Measurements from ENCODE around the gene MAN1C1.
A peak's percentile ranks its signal among the peaks of the same experiment; 100 is the strongest.
"Not testable (repeated sequence)": the region's sequence is repeated elsewhere in the genome, so short reads cannot be mapped to it uniquely, and the experiment has no call there.

Gene MAN1C1

GRCh38 chr1:25634896-25635295 is 18.3 kb downstream of the MAN1C1 start:
- no peak for DNase-seq (ENCODE audit: low spot score)

DNA sequence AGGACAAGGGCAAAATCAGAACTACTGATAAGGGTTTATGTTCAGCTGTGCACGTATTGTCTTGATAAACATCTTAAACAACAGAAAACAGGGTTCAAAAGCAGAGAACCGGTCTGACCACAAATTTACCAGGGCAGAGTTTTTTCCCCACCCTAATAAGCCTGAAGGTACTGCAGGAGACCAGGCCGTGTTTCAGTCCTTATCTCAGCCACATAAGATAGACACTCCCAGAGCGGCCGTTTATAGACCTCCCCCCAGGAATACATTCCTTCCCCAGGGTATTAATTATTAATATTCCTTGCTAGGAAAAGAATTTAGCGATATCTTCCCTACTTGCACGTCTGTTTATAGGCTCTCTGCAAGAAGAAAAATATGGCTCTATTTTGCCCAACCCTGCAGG is 19.6 kb downstream of the MAN1C1 start:
- not testable (repeated sequence) for DNase-seq (ENCODE audit: low spot score)

GRCh38 chr1:25640646-25641328 is 24.2 kb downstream of the MAN1C1 start:
- DNase-seq (ENCODE audit: low spot score), result no peak

GRCh38 chr1:25641329-25641725 is 24.7 kb downstream of the MAN1C1 start:
- DNase-seq (ENCODE audit: low spot score), result no peak

DNA sequence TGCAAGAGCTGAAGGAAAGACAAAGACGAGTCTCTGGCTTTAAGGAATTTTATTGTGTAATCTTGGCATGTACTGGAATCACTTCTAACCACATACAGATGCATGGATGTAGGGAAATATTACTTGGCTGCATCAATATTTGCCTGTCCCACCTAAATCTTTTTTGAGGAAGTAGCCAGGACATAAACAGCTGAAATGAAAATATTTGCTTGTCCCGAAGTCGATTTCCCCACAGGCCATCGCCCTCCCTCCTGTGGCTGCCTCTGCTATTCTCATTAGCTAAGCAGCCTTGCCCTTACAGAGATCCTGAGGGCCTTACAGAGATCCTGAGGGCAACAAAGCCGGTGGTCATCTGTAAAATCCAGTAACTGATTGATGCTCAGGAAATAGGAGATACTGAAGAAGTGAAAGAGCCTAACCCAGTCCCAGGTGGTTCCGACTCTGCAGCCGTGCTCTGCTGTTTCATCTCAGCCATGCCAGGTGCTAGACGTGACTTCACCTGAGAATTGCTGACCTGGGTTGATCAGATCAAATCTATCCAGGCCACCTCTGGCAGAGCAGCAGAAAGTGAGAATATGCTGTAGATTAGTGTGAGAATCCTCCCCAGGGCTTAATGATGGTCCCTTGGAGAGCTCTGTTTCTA is 25.5 kb downstream of the MAN1C1 start:
- DNase-seq (ENCODE audit: low spot score), result no peak

GRCh38 chr1:25642574-25643108 is 26.1 kb downstream of the MAN1C1 start:
- DNase-seq (ENCODE audit: low spot score), result peak; percentile 57

GRCh38 chr1:25643929-25644328 is 27.3 kb downstream of the MAN1C1 start:
- DNase-seq (ENCODE audit: low spot score), result no peak

- DNase-seq (ENCODE audit: low spot score), result no peak
Measured at GRCh38 chr1:25644962-25645361, 28.4 kb downstream of the MAN1C1 start.

GRCh38 chr1:25645637-25646400 is 29.2 kb downstream of the MAN1C1 start:
- no peak for DNase-seq (ENCODE audit: low spot score)

GRCh38 chr1:25647106-25647505 is 30.5 kb downstream of the MAN1C1 start:
- no peak for DNase-seq (ENCODE audit: low spot score)

DNA sequence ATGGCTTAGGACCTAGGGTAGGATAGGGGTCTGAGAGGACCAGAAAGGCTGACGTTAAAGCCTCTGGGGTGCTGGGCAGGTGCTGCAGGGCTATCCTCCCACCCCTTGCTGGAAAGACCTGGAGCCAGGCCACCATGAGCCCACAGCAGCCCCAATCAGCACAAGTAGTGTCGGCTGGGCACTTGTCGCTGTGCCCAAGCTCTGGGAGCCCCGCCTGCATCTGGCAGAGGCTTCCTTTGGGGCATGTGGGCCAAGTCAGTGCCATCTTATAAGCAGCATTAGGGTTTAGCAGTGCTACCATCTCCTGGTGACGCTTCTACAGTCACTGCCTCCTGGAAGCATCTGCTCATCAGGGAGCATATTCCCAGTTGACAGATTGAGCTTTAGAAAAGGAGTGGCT is 31.3 kb downstream of the MAN1C1 start:
- no peak for DNase-seq (ENCODE audit: low spot score)

DNA sequence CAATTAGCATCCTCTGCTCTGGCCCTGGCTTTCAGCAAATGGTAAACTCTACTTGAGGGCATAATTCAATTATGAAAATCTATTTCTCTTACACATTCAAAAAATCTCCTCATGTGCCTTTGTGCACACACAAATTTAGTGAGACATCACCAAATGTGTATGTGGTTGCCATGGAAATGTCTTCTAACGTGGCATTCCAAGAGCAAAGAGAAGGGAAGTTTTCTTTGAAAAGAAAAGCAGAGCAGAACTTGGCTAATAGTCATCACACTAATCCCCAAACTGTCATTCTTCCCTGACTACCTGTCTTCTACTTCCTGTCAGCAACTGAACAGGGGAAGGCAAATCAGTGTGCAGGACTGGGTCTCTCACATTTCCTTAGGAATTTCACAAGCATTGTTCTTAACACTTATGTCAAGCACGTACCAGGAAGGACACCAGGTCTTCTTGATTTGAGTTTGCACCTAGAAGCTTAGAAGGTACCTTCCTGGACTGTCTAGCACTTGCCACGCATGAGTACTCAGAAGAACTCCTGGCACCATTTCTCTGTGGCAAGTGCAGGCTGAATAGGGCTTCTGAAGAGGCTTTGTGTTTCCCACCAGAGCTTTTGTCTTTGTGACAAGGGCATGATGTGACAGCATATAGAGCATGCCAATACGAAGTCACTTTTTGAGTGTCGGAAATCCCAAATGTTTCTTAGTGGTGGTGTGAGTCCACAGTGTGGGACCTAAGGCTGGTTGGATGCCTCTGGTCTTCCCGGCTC is 32.3 kb downstream of the MAN1C1 start:
- no peak for DNase-seq (ENCODE audit: low spot score)

DNA sequence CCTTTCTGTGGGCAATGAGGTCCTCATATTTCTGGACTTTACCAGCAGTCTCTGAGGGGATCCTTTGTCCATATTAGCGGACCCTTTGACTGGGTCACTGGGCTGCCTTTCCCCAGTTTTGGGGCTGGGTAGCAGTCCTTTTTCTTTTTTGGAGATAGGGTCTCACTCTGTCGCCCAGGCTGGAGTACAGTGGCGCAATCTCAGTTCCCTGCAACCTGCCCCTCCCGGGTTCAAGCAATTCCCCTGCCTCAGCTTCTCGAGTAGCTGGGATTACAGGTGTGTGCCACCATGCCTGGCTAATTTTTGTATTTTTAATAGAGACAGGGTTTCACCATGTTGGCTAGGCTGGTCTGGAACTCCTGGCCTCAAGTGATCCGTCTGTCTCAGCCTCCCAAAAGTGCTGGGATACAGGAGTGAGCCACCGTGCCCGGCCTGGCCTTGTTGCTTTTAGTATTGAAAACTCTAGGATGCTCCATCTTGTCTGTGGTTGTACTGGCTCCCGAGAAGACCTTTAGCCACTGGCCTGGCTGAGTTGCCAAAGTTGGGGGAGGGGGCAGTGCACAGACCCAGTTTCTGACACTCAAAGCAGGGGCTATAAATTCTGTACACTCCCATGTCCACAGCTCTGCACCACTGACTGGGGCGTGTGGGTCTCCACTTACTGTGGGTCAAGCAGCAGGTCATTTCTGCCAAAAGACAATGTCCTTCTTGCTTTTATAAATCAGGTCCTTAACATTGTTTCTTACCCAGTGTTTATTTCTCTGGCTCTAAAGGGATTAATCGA is 33.1 kb downstream of the MAN1C1 start:
- no peak for DNase-seq (ENCODE audit: low spot score)

DNA sequence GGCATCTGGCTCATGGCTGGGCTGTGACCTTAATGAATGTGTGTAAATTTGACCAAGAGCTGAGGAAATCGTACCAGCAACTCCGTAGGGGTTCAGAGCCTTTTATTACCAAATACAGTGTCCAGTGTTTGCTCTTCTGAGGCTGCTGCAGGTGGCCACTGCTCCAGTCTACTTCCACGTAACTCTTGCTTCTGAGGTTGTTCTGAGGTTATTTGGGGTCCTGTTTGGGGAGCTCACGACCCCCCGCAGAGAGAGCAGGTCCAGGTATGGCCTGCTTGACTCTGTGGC is 33.6 kb downstream of the MAN1C1 start:
- no peak for DNase-seq (ENCODE audit: low spot score)

- no peak for DNase-seq (ENCODE audit: low spot score)
Measured at GRCh38 chr1:25651036-25651640, 34.5 kb downstream of the MAN1C1 start.

- peak; percentile 75 for DNase-seq (ENCODE audit: low spot score)
Measured at GRCh38 chr1:25651824-25652741, 35.5 kb downstream of the MAN1C1 start.

GRCh38 chr1:25653558-25653957 is 37.0 kb downstream of the MAN1C1 start:
- no peak for DNase-seq (ENCODE audit: low spot score)

DNA sequence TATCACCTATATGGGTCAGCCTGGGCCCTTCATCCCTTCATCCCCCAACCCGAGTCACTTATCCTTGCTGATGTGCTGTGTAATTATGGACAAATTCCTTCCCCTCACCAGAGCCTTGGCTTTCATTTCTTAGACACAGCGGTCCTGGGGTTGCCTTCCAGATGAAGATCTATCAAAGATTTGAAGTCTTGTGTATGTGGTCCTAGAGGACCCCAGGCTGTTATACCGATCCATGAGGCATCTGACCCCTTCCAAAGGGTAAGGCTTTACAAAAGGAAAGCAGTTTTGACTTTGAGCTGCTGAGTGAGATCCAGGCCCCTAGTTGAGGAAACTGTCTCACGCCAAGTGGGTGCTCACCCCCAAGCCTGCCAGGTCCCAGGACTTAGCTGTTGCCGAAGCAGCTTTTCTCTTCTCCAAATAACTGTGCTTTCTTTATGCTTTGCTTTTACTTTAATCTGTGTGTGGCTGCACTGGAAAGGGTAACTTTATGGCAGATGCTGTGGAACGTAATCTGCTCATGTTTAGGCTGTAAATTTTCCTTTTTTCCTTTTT is 37.6 kb downstream of the MAN1C1 start:
- DNase-seq (ENCODE audit: low spot score), result no peak

- DNase-seq (ENCODE audit: low spot score), result no peak
Measured at GRCh38 chr1:25657121-25657882, 40.7 kb downstream of the MAN1C1 start.

All from Ammon's horn (tissue), 1 donor.